HCT116 (cell line): ENCODE measurements around the gene FOXO3.

ENCODE experiments used
- CEBPB ChIP-seq: IDR thresholded peaks from 2 replicates; pipeline ENCODE4 v1.6.1; 2012; ENCODE audit warnings: low read depth
- CTCF ChIP-seq, 3 experiments: fragments of 200-600 bp in 1 of 3; sonication (generic) in 1 of 3; IDR thresholded peaks in 2 of 3; conservative IDR thresholded peaks in 1 of 3; 2 replicates each; pipeline ENCODE4 v1.5.1; 2012 to 2017; ENCODE audit warnings: low read depth in 2 of 3, low read length in 2 of 3, antibody characterized with exemption in 1 of 3, borderline replicate concordance in 1 of 3, control low read depth in 1 of 3, mild to moderate bottlenecking in 1 of 3, mixed read lengths in 1 of 3, mixed run types in 1 of 3, moderate library complexity in 1 of 3; ENCODE audit not compliant: insufficient read depth in 1 of 3
- EZH2 ChIP-seq: fragments of 200-600 bp; sonication (generic); IDR thresholded peaks from 2 replicates; pipeline ENCODE4 v1.6.1; 2017; ENCODE audit warnings: antibody characterized with exemption, mixed run types
- JUND ChIP-seq: IDR thresholded peaks from 2 replicates; pipeline ENCODE4 v1.6.1; 2012
- POLR2A ChIP-seq: IDR thresholded peaks from 2 replicates; pipeline ENCODE4 v1.7.0; 2011; ENCODE audit warnings: borderline replicate concordance; ENCODE audit not compliant: insufficient read depth, insufficient read length; ENCODE audit errors: extremely low read depth
- RAD21 ChIP-seq: IDR thresholded peaks from 2 replicates; pipeline ENCODE4 v1.6.1; 2012; ENCODE audit warnings: low read depth, mild to moderate bottlenecking
- SRF ChIP-seq: IDR thresholded peaks from 2 replicates; pipeline ENCODE4 v1.6.1; 2012; ENCODE audit warnings: low read depth
- ZFX ChIP-seq: fragments of 450-650 bp; IDR thresholded peaks from 2 replicates; pipeline ENCODE4 v1.6.1; 2017

GRCh38 chr6:108581237-108581931, 20.7 kb downstream of the FOXO3 start:
- TF ChIP-seq SRF (no peak), RAD21 (no peak), CTCF (IDR thresholded peaks at IDR 0.05 in 2 of 3, conservative IDR thresholded peaks at IDR 0.05 in 1 of 3; ENCODE audit: borderline replicate concordance in 1 of 3, insufficient read depth in 1 of 3, low read depth in 2 of 3, low read length in 2 of 3) (no peak), POLR2A (no peak), JUND (no peak), EZH2 (no peak), CEBPB (no peak), ZFX (no peak)
